ENCODE data around the gene SSBP3.
A peak's percentile ranks its signal among the peaks of the same experiment; 100 is the strongest.

The SSBP3 gene

DNA sequence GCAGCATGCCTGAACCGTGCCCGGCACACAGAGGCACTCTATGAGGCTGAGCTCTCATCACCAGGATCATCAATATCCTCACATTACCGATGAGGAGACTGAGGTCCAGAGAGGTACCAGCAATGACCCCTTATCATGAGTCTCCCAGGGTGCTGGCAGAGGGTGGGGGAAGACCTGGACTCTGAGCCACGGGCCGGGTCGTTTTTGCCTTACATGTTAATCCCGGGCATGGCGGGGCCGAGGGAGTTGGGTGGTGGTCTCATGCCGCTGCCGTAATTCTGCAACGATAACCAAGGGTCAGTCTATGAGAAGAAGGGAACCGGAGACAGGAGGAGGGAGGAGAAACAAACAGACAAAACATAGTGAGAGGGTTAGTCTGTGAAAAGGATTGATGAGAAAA lies 163.2 kb downstream of the SSBP3 start:
- no peak for TF ChIP-seq EZH2 (IDR thresholded peaks at IDR 0.05; ENCODE audit: borderline replicate concordance, low read depth, low read length, severe bottlenecking)
- H3K4me3 ChIP-seq (ENCODE audit: low read depth in 1 of 2, low read length in 2 of 2), result no peak overlapping the region
- ATAC-seq (ENCODE audit: insufficient read depth, low read depth) (no peak), DNase-seq (no peak)
- H3K9me3 ChIP-seq (ENCODE audit: insufficient read depth, low read length, severe bottlenecking), result no peaks in the 10 kb centered on the region
- H3K4me1 ChIP-seq (ENCODE audit: insufficient read depth, low read length), result no peaks in the 10 kb centered on the region
- H3K36me3 ChIP-seq (ENCODE audit: insufficient read depth, low read length), result peaks cover 91% of the 10 kb centered on the region
- H4K20me1 ChIP-seq (ENCODE audit: insufficient read depth, low read length), result peaks cover 13% of the 10 kb centered on the region
- H3K79me2 ChIP-seq (ENCODE audit: insufficient read depth, low read length), result no peaks in the 10 kb centered on the region
- H3K27me3 ChIP-seq (ENCODE audit: insufficient read depth, low read length, poor library complexity), result no peaks in the 10 kb centered on the region
- no peak overlapping the region for H2AFZ ChIP-seq (ENCODE audit: low read depth, low read length)
- H3K4me2 ChIP-seq (ENCODE audit: insufficient read depth, low read length), result no peak overlapping the region
- H3K27ac ChIP-seq (ENCODE audit: low read length), result no peak overlapping the region
- no peak overlapping the region for H3K9ac ChIP-seq (ENCODE audit: low read depth, low read length)

DNA sequence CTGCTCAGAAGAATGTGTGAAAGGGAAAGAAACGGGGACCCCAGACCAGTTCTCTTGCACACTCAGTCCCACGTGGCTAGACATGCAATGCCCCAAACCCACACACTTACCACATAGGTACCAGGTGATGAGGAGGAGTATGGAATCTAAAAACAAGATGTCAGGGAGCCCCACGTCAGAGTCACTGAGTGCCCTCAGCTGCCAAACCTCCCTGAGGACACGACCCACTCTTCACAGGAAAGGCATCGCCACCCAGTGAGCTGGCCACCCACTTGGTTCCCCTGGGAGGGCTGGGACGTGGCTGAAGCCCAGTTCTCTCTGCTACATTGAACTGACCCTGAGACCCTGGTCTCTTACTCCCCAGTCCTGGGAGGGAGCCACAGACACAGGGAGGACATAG lies 164.8 kb downstream of the SSBP3 start:
- no peak for TF ChIP-seq EZH2 (IDR thresholded peaks at IDR 0.05; ENCODE audit: borderline replicate concordance, low read depth, low read length, severe bottlenecking)
- TF ChIP-seq CTCF (IDR thresholded peaks at IDR 0.05; ENCODE audit: borderline replicate concordance, extremely low read depth, low read length, poor library complexity, severe bottlenecking), result no peak
- Histone ChIP-seq H3K36me3 (ENCODE audit: insufficient read depth, low read length) (peaks cover 91% of the 10 kb centered on the region), H3K9ac (ENCODE audit: low read depth, low read length) (no peak overlapping the region)

GRCh38 chr1:54240741-54241335 lies 165.4 kb downstream of the SSBP3 start:
- DNase-seq (no peak), ATAC-seq (ENCODE audit: insufficient read depth, low read depth) (no peak)
- TF ChIP-seq EZH2 (IDR thresholded peaks at IDR 0.05; ENCODE audit: borderline replicate concordance, low read depth, low read length, severe bottlenecking) (no peak), CTCF (IDR thresholded peaks at IDR 0.05; ENCODE audit: borderline replicate concordance, extremely low read depth, low read length, poor library complexity, severe bottlenecking) (peak; percentile 2)
- Histone ChIP-seq H3K9me3 (ENCODE audit: insufficient read depth, low read length, severe bottlenecking) (no peaks in the 10 kb centered on the region), H2AFZ (ENCODE audit: low read depth, low read length) (no peak overlapping the region), H3K4me2 (ENCODE audit: insufficient read depth, low read length) (no peak overlapping the region), H3K27ac (ENCODE audit: low read length) (no peak overlapping the region), H3K27me3 (ENCODE audit: insufficient read depth, low read length, poor library complexity) (no peaks in the 10 kb centered on the region), H3K79me2 (ENCODE audit: insufficient read depth, low read length) (no peaks in the 10 kb centered on the region), H3K9ac (ENCODE audit: low read depth, low read length) (no peak overlapping the region), H3K36me3 (ENCODE audit: insufficient read depth, low read length) (peaks cover 91% of the 10 kb centered on the region), H4K20me1 (ENCODE audit: insufficient read depth, low read length) (peaks cover 3% of the 10 kb centered on the region), H3K4me3 (ENCODE audit: low read depth in 1 of 2, low read length in 2 of 2) (no peak overlapping the region), H3K4me1 (ENCODE audit: insufficient read depth, low read length) (no peaks in the 10 kb centered on the region)

More for the DNA sequence above, 164.8 kb downstream of the SSBP3 start:
- Histone ChIP-seq H3K27ac (ENCODE audit: low read length) (no peak overlapping the region), H3K9me3 (ENCODE audit: insufficient read depth, low read length, severe bottlenecking) (no peaks in the 10 kb centered on the region), H3K79me2 (ENCODE audit: insufficient read depth, low read length) (no peaks in the 10 kb centered on the region), H4K20me1 (ENCODE audit: insufficient read depth, low read length) (peaks cover 5% of the 10 kb centered on the region), H3K4me2 (ENCODE audit: insufficient read depth, low read length) (no peak overlapping the region), H2AFZ (ENCODE audit: low read depth, low read length) (no peak overlapping the region), H3K4me1 (ENCODE audit: insufficient read depth, low read length) (no peaks in the 10 kb centered on the region), H3K27me3 (ENCODE audit: insufficient read depth, low read length, poor library complexity) (no peaks in the 10 kb centered on the region), H3K4me3 (ENCODE audit: low read depth in 1 of 2, low read length in 2 of 2) (no peak overlapping the region)
- no peak for DNase-seq
- ATAC-seq (ENCODE audit: insufficient read depth, low read depth), result no peak

GRCh38 chr1:54239631-54240031 lies 166.6 kb downstream of the SSBP3 start:
- Histone ChIP-seq H4K20me1 (ENCODE audit: insufficient read depth, low read length) (peaks cover 3% of the 10 kb centered on the region), H2AFZ (ENCODE audit: low read depth, low read length) (no peak overlapping the region), H3K79me2 (ENCODE audit: insufficient read depth, low read length) (no peaks in the 10 kb centered on the region), H3K27me3 (ENCODE audit: insufficient read depth, low read length, poor library complexity) (no peaks in the 10 kb centered on the region), H3K9ac (ENCODE audit: low read depth, low read length) (no peak overlapping the region), H3K4me3 (ENCODE audit: low read depth in 1 of 2, low read length in 2 of 2) (no peak overlapping the region), H3K4me1 (ENCODE audit: insufficient read depth, low read length) (no peaks in the 10 kb centered on the region), H3K4me2 (ENCODE audit: insufficient read depth, low read length) (no peak overlapping the region), H3K27ac (ENCODE audit: low read length) (no peak overlapping the region; the same call in 1 of the 2 replicates), H3K36me3 (ENCODE audit: insufficient read depth, low read length) (peaks cover 85% of the 10 kb centered on the region), H3K9me3 (ENCODE audit: insufficient read depth, low read length, severe bottlenecking) (no peaks in the 10 kb centered on the region)
- no peak for TF ChIP-seq EZH2 (IDR thresholded peaks at IDR 0.05; ENCODE audit: borderline replicate concordance, low read depth, low read length, severe bottlenecking)
- ATAC-seq (ENCODE audit: insufficient read depth, low read depth) (no peak), DNase-seq (no peak)

All from DND-41 (cell line).